Spleen (tissue), 7 donors: Measurements from ENCODE around the gene PINLYP.

ENCODE experiments used
- CTCF ChIP-seq, 11 experiments: fragments of 200-600 bp in 7 of 11; fragments of 450-650 bp in 4 of 11; sonication (generic) in 4 of 11; IDR thresholded peaks in 8 of 11; conservative IDR thresholded peaks in 3 of 11; 1 replicate in 7 of 11; 2 replicates in 4 of 11; pipeline versions ENCODE4 v1.4.0 to v1.8.0; 2016 to 2021; ENCODE audit warnings: antibody characterized with exemption in 11 of 11, inconsistent platforms in 4 of 11, mild to moderate bottlenecking in 1 of 11
- POLR2A ChIP-seq, 3 donors: fragments of 450-650 bp; IDR thresholded peaks; one replicate each; pipeline ENCODE4 v1.5.1; 2017; ENCODE audit warnings: antibody characterized with exemption in 3 of 3, mild to moderate bottlenecking in 1 of 3
- POLR2AphosphoS5 ChIP-seq, 3 donors: sonication (generic); formaldehyde crosslinking; IDR thresholded peaks; one replicate each; pipeline ENCODE4 v1.5.1; 2017; ENCODE audit warnings: antibody characterized with exemption in 3 of 3
- donor health status: DM: no; HTN: no; CAD: no; lungs with moderate emphysema.
- donor health status: DM: no; HTN: no; CAD: no.
- donor health status: DM: no; HTN: no; CAD: no.

GRCh38 chr19:43597876-43598275, 22.3 kb downstream of the PINLYP start:
- TF ChIP-seq POLR2A (IDR thresholded peaks at IDR 0.05), result no peak
- TF ChIP-seq CTCF (IDR thresholded peaks at IDR 0.05 in 8 of 11, conservative IDR thresholded peaks at IDR 0.05 in 3 of 11), result no peak
- TF ChIP-seq POLR2AphosphoS5 (IDR thresholded peaks at IDR 0.05), result no peak
